Mammary epithelial cell (primary cell): Measurements from ENCODE around the gene KRAS.

ENCODE experiments used
- CTCF ChIP-seq, 2 donors: IDR thresholded peaks in 1 of 2; conservative IDR thresholded peaks in 1 of 2; 2 replicates each; pipeline ENCODE4 v1.5.1; 2011 to 2012; ENCODE audit warnings: inconsistent platforms in 2 of 2, low read length in 2 of 2, mild to moderate bottlenecking in 2 of 2, control low read depth in 1 of 2, low read depth in 1 of 2; ENCODE audit not compliant: insufficient read depth in 1 of 2; ENCODE audit errors: extremely low read depth in 1 of 2
- EZH2 ChIP-seq: IDR thresholded peaks from 2 replicates; pipeline ENCODE4 v1.6.1; 2012; ENCODE audit warnings: low read length, inconsistent platforms, borderline replicate concordance

DNA sequence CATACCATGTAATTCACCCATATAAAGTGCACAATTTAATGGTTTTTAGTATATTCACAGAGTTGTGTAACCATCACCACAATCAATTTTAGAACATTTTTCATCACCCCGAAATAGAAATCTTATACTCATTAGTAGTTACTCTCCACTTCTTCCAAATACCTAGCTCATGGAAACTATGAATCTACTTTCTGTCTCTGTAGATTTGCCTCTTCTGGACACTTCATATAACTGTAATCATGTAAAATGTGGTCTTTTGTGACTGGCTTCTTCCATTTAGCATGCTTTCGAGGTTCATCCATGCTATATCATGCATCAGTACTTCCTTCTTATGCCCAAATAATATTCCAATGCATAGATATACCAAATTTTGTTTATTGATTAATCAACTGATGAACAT, 66.6 kb downstream of the KRAS start:
- TF ChIP-seq CTCF (conservative IDR thresholded peaks at IDR 0.05 in 1 of 2, IDR thresholded peaks at IDR 0.05 in 1 of 2; ENCODE audit: extremely low read depth in 1 of 2, insufficient read depth in 1 of 2, low read depth in 1 of 2, low read length in 2 of 2): no peak
- no peak for TF ChIP-seq EZH2
